GM23338 (cell line): ENCODE measurements around the gene FBF1. TPM values are rescaled to one million over a fixed set of nuclear protein-coding genes. Genes with fewer than 3 reads are reported as not detected.

Experiments used
- ATAC-seq: fragments of 200-7000 bp; cut with Tn5 transposase; 3 replicates; pipeline ENCODE4 v1.9.1; 2020
- DNase-seq: peaks from one replicate; pipeline ENCODE4 v3.0.0-alpha.2; 2015; ENCODE audit warnings: low spot score
- H2AFZ ChIP-seq: fragments of 200-600 bp; sonication (generic); 2 replicates; pipeline ENCODE4 v1.8.0; 2016; ENCODE audit warnings: antibody characterized with exemption, mild to moderate bottlenecking, moderate library complexity
- H3F3A ChIP-seq: fragments of 200-600 bp; sonication (generic); replicated peaks from 2 replicates; pipeline ENCODE4 v1.8.0; 2017; ENCODE audit warnings: antibody characterized with exemption, mixed run types, low read depth
- H3K27ac ChIP-seq: fragments of 200-600 bp; sonication (generic); 2 replicates; pipeline ENCODE4 v1.6.1; 2016; ENCODE audit warnings: low read depth
- H3K27me3 ChIP-seq: fragments of 200-600 bp; sonication (generic); 2 replicates; pipeline ENCODE4 v1.8.0; 2016; ENCODE audit warnings: mild to moderate bottlenecking, mixed run types, moderate library complexity; ENCODE audit not compliant: insufficient read depth
- H3K36me3 ChIP-seq: fragments of 200-600 bp; sonication (generic); 2 replicates; pipeline ENCODE4 v1.8.0; 2016; ENCODE audit warnings: mild to moderate bottlenecking; ENCODE audit not compliant: insufficient read depth
- H3K4me1 ChIP-seq: fragments of 200-600 bp; sonication (generic); 2 replicates; pipeline ENCODE4 v1.8.0; 2016; ENCODE audit warnings: mild to moderate bottlenecking, moderate library complexity; ENCODE audit not compliant: insufficient read depth
- H3K4me2 ChIP-seq: fragments of 200-600 bp; sonication (generic); 2 replicates; pipeline ENCODE4 v1.7.1; 2017; ENCODE audit warnings: mixed run types
- H3K4me3 ChIP-seq: fragments of 200-600 bp; sonication (generic); 2 replicates; pipeline ENCODE4 v1.6.1; 2016; ENCODE audit warnings: mixed run types
- H3K79me2 ChIP-seq: fragments of 200-600 bp; sonication (generic); replicated peaks from 2 replicates; pipeline ENCODE4 v1.8.0; 2017; ENCODE audit warnings: mild to moderate bottlenecking; ENCODE audit not compliant: insufficient read depth
- H3K9me2 ChIP-seq: fragments of 200-600 bp; sonication (generic); 2 replicates; pipeline ENCODE4 v1.8.0; 2017; ENCODE audit not compliant: insufficient read depth
- H4K20me1 ChIP-seq: fragments of 200-600 bp; sonication (generic); replicated peaks from 2 replicates; pipeline ENCODE4 v1.8.0; 2017; ENCODE audit warnings: mild to moderate bottlenecking; ENCODE audit not compliant: insufficient read depth
- H3K27ac Mint-ChIP-seq: 2 replicates; pipeline ENCODE4 v1.8.0; 2020; ENCODE audit warnings: inconsistent platforms, mild to moderate bottlenecking, moderate library complexity, mixed read lengths
- H3K27me3 Mint-ChIP-seq: 3 replicates; pipeline ENCODE4 v1.8.0; 2022; ENCODE audit warnings: low read depth, mild to moderate bottlenecking, moderate library complexity, mixed read lengths, inconsistent platforms; ENCODE audit not compliant: insufficient read depth, poor library complexity
- H3K36me3 Mint-ChIP-seq: 3 replicates; pipeline ENCODE4 v1.8.0; 2021; ENCODE audit warnings: low read depth, mild to moderate bottlenecking, inconsistent platforms, moderate library complexity, mixed read lengths
- H3K4me1 Mint-ChIP-seq: 3 replicates; pipeline ENCODE4 v1.8.0; 2020; ENCODE audit warnings: mild to moderate bottlenecking, inconsistent platforms, mixed read lengths
- H3K4me3 Mint-ChIP-seq: 3 replicates; pipeline ENCODE4 v1.8.0; 2021; ENCODE audit warnings: moderate library complexity, mild to moderate bottlenecking, inconsistent platforms, mixed read lengths
- H3K9me3 Mint-ChIP-seq: 3 replicates; pipeline ENCODE4 v1.8.0; 2020; ENCODE audit warnings: moderate library complexity, mild to moderate bottlenecking, inconsistent platforms, mixed read lengths
- EZH2 ChIP-seq: fragments of 200-600 bp; sonication (generic); IDR thresholded peaks from one replicate; pipeline ENCODE4 v1.8.0; 2017; ENCODE audit warnings: antibody characterized with exemption, mild to moderate bottlenecking, low read depth; ENCODE audit not compliant: unreplicated experiment
- EZH2phosphoT487 ChIP-seq: fragments of 200-600 bp; sonication (generic); IDR thresholded peaks from one replicate; pipeline ENCODE4 v1.8.1; 2018; ENCODE audit warnings: antibody characterized with exemption; ENCODE audit not compliant: unreplicated experiment
- NANOG ChIP-seq: IDR thresholded peaks from 2 replicates; pipeline ENCODE4 v1.6.1; 2016; ENCODE audit warnings: antibody characterized with exemption, borderline replicate concordance
- STAT1 ChIP-seq: IDR thresholded peaks from one replicate; pipeline ENCODE4 v1.6.1; 2016; ENCODE audit warnings: antibody characterized with exemption; ENCODE audit not compliant: unreplicated experiment
- ZNF331 ChIP-seq: fragments of 250-450 bp; sonication (Bioruptor Pico); IDR thresholded peaks from 2 replicates; pipeline ENCODE4 v1.5.0; 2020; ENCODE audit warnings: low read depth, mild to moderate bottlenecking, moderate library complexity
- polyA plus RNA-seq: library from polyadenylated mRNA; unstranded; fragments of >200 nt; fragmentation: Nextera tagmentation; extraction: Ambion mirVana; gene quantifications from 2 replicates; pipeline ENCODE4 v1.2.1, GENCODE V29; 2016
- total RNA-seq: library from RNA; depleted of rRNA; stranded (reverse); fragments of >200 nt; shearing (Covaris generic); gene quantifications from 2 replicates; pipeline ENCODE4 v1.2.3, GENCODE V29; 2014
- TF ChIP-seq, protein P1 (sequence below): fragments of 250-450 bp; sonication (Bioruptor Pico); IDR thresholded peaks from 2 replicates; pipeline ENCODE4 v1.5.0; 2020; ENCODE audit warnings: mild to moderate bottlenecking, moderate library complexity
- TF ChIP-seq, protein P2 (sequence below): IDR thresholded peaks from one replicate; pipeline ENCODE4 v1.6.1; 2018; ENCODE audit warnings: antibody characterized with exemption; ENCODE audit not compliant: unreplicated experiment

The FBF1 gene
- total and polyA plus RNA-seq, 2 experiments from 2014 or later = 8.8 to 11.8 TPM

DNA sequence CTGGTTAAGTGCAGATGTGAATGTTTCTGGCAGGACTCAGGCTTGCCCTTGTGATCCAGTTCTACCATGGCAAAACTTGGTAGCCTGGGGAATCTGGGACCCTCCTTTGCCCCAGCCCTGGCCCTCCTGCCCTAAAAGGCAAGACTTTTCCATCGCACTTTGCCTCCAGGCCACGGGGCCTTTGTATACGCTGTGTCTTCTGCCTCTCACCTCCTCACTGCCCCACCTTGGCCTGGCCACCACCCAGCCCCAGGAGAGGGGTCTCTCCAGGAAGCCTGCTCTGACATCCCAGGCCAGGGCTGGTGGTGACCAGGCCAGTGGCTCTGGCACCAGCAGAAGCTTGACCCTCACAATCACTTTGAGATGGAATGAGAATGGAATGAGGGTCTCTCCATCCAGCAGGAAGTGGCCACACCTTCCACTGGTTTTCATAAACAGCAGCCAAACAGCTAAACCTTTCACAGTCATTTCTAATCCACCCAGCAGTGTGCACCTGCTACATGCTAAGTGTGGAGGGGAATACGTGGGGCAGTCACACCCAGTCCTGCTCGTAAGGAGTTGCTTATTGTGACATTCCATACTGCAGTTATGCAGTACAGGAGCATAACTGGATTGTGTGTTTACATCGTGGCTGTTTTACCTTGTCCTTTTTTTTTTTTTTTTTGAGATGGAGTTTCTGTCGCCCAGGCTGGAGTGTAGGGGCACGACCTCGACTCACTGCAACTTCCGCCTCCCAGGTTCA is 34.5 kb downstream of the FBF1 start:
- no peak for ATAC-seq
- Histone ChIP-seq H3K36me3 (peaks cover 4% of the 10 kb centered on the region; the same call in 1 of the 2 replicates), H3F3A (peaks cover 24% of the 10 kb centered on the region), H3K27me3 (no peaks in the 10 kb centered on the region), H3K4me3 (no peak overlapping the region), H3K27ac (no peak overlapping the region), H2AFZ (no peak overlapping the region), H3K4me1 (peaks cover 8% of the 10 kb centered on the region), H3K9me2 (no peaks in the 10 kb centered on the region), H3K4me2 (no peak overlapping the region), H4K20me1 (peaks cover 6% of the 10 kb centered on the region; the same call in 1 of the 2 replicates), H3K79me2 (peaks cover 15% of the 10 kb centered on the region)
- Mint-ChIP-seq H3K36me3 (peaks cover 10% of the 10 kb centered on the region), H3K9me3 (no peaks in the 10 kb centered on the region), H3K27me3 (peaks cover 8% of the 10 kb centered on the region), H3K4me3 (no peak overlapping the region), H3K4me1 (no peaks in the 10 kb centered on the region; the same call in 2 of the 3 replicates), H3K27ac (no peak overlapping the region)
- no peak for DNase-seq
- TF ChIP-seq ZNF331 (CRISPR knock-in tag) (no peak), EZH2 (no peak), EZH2phosphoT487 (no peak), STAT1 (no peak), NANOG (no peak)
- TF ChIP-seq, protein P1, sequence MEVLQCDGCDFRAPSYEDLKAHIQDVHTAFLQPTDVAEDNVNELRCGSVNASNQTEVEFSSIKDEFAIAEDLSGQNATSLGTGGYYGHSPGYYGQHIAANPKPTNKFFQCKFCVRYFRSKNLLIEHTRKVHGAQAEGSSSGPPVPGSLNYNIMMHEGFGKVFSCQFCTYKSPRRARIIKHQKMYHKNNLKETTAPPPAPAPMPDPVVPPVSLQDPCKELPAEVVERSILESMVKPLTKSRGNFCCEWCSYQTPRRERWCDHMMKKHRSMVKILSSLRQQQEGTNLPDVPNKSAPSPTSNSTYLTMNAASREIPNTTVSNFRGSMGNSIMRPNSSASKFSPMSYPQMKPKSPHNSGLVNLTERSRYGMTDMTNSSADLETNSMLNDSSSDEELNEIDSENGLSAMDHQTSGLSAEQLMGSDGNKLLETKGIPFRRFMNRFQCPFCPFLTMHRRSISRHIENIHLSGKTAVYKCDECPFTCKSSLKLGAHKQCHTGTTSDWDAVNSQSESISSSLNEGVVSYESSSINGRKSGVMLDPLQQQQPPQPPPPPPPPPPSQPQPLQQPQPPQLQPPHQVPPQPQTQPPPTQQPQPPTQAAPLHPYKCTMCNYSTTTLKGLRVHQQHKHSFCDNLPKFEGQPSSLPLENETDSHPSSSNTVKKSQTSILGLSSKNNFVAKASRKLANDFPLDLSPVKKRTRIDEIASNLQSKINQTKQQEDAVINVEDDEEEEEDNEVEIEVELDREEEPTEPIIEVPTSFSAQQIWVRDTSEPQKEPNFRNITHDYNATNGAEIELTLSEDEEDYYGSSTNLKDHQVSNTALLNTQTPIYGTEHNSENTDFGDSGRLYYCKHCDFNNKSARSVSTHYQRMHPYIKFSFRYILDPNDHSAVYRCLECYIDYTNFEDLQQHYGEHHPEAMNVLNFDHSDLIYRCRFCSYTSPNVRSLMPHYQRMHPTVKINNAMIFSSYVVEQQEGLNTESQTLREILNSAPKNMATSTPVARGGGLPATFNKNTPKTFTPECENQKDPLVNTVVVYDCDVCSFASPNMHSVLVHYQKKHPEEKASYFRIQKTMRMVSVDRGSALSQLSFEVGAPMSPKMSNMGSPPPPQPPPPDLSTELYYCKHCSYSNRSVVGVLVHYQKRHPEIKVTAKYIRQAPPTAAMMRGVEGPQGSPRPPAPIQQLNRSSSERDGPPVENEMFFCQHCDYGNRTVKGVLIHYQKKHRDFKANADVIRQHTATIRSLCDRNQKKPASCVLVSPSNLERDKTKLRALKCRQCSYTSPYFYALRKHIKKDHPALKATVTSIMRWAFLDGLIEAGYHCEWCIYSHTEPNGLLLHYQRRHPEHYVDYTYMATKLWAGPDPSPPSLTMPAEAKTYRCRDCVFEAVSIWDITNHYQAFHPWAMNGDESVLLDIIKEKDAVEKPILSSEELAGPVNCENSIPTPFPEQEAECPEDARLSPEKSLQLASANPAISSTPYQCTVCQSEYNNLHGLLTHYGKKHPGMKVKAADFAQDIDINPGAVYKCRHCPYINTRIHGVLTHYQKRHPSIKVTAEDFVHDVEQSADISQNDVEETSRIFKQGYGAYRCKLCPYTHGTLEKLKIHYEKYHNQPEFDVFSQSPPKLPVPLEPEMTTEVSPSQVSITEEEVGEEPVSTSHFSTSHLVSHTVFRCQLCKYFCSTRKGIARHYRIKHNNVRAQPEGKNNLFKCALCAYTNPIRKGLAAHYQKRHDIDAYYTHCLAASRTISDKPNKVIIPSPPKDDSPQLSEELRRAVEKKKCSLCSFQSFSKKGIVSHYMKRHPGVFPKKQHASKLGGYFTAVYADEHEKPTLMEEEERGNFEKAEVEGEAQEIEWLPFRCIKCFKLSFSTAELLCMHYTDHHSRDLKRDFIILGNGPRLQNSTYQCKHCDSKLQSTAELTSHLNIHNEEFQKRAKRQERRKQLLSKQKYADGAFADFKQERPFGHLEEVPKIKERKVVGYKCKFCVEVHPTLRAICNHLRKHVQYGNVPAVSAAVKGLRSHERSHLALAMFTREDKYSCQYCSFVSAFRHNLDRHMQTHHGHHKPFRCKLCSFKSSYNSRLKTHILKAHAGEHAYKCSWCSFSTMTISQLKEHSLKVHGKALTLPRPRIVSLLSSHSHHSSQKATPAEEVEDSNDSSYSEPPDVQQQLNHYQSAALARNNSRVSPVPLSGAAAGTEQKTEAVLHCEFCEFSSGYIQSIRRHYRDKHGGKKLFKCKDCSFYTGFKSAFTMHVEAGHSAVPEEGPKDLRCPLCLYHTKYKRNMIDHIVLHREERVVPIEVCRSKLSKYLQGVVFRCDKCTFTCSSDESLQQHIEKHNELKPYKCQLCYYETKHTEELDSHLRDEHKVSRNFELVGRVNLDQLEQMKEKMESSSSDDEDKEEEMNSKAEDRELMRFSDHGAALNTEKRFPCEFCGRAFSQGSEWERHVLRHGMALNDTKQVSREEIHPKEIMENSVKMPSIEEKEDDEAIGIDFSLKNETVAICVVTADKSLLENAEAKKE (CRISPR knock-in tag) = no peak
- TF ChIP-seq, protein P2, sequence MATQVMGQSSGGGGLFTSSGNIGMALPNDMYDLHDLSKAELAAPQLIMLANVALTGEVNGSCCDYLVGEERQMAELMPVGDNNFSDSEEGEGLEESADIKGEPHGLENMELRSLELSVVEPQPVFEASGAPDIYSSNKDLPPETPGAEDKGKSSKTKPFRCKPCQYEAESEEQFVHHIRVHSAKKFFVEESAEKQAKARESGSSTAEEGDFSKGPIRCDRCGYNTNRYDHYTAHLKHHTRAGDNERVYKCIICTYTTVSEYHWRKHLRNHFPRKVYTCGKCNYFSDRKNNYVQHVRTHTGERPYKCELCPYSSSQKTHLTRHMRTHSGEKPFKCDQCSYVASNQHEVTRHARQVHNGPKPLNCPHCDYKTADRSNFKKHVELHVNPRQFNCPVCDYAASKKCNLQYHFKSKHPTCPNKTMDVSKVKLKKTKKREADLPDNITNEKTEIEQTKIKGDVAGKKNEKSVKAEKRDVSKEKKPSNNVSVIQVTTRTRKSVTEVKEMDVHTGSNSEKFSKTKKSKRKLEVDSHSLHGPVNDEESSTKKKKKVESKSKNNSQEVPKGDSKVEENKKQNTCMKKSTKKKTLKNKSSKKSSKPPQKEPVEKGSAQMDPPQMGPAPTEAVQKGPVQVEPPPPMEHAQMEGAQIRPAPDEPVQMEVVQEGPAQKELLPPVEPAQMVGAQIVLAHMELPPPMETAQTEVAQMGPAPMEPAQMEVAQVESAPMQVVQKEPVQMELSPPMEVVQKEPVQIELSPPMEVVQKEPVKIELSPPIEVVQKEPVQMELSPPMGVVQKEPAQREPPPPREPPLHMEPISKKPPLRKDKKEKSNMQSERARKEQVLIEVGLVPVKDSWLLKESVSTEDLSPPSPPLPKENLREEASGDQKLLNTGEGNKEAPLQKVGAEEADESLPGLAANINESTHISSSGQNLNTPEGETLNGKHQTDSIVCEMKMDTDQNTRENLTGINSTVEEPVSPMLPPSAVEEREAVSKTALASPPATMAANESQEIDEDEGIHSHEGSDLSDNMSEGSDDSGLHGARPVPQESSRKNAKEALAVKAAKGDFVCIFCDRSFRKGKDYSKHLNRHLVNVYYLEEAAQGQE = no peak
